A673 (cell line): ENCODE measurements around the gene XIRP1.

Source experiments
- EZH2 ChIP-seq: fragments of 200-600 bp; sonication (generic); IDR thresholded peaks from 2 replicates; pipeline ENCODE4 v1.6.1; 2017; ENCODE audit warnings: borderline replicate concordance, low read depth, mild to moderate bottlenecking, mixed read lengths, antibody characterized with exemption, low read length; ENCODE audit not compliant: poor library complexity, severe bottlenecking
- TF ChIP-seq, protein P1 (sequence below): fragments of 300-800, 200-600 bp; sonication (generic); conservative IDR thresholded peaks from 2 replicates; pipeline ENCODE4 v1.5.1; 2017; ENCODE audit warnings: low read depth, mild to moderate bottlenecking, antibody characterized with exemption, low read length, moderate library complexity, mixed read lengths

DNA sequence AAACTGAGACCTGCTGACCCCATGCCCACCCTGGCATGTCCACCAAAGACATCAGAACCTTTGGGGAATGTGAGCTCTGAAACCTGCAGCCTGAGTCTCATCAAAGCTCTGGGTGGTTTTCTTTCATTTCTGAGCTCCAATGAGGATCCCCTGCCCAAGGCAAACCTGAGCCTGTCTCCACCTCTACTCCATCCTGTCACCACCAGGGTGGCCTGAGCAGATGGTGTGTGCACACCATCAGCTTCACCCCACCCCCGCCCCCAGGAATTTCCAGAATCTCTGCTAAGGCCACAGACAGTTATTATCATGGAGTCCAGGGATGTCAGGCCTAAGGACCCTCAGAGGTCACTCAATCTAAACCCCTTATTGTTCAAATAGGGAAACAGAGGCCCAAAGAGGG, 1.3 kb downstream of the XIRP1 start:
- TF ChIP-seq, protein P1, sequence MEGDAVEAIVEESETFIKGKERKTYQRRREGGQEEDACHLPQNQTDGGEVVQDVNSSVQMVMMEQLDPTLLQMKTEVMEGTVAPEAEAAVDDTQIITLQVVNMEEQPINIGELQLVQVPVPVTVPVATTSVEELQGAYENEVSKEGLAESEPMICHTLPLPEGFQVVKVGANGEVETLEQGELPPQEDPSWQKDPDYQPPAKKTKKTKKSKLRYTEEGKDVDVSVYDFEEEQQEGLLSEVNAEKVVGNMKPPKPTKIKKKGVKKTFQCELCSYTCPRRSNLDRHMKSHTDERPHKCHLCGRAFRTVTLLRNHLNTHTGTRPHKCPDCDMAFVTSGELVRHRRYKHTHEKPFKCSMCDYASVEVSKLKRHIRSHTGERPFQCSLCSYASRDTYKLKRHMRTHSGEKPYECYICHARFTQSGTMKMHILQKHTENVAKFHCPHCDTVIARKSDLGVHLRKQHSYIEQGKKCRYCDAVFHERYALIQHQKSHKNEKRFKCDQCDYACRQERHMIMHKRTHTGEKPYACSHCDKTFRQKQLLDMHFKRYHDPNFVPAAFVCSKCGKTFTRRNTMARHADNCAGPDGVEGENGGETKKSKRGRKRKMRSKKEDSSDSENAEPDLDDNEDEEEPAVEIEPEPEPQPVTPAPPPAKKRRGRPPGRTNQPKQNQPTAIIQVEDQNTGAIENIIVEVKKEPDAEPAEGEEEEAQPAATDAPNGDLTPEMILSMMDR: no peak
- TF ChIP-seq EZH2: no peak
